Measurements from ENCODE around the gene IER5L.
A peak's percentile ranks its signal among the peaks of the same experiment; 100 is the strongest.
"Not testable (repeated sequence)": the region's sequence is repeated elsewhere in the genome, so short reads cannot be mapped to it uniquely, and the experiment has no call there.

Gene IER5L

DNA sequence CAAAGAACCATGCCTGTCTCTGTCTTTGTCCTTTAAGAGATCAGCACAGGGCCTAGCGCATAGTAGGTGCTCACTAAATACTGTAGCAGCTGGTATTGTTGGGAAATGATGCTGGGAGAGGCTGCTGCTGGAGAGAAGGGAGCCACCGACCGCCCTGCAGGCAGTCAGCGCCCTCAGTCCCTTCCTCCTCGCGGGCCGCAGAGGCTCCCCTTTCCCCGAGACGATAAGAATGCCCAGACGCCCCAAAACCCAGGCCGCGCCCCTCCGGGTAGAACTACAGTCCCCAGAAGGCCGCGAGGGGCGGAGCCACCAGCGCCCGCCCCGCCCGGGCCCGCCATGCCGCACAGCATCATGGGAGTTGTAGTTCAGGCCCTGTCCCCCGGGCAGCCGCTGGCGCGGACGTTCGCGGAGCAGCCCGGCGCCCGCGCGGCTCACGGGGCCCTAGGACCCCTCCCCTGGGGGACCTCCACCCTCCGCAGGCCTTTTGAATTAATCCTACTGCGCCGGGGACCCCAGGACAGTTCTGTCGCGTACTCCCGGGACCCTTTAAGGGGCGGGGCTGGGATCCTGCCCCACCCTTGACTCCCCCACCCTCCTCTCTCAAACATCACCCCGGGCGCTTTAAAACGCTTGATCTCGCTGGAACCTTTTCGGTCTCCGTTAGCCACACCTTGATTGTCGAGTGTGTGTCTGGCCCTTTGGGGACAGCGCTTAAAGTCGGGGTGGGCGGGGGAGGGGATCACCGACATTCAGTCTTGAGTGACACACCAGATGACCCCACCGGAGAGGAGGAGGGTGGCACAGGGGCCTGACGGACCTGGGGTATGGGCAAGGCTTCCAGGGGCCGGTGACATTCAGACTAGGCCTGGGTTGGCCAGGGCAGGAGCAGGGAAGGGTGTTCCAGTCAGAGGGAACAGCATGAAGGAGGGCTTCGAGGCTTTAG lies 24.8 kb upstream of the IER5L start:
- DNase-seq: peak; percentile 89

- DNase-seq: no peak
Measured at GRCh38 chr9:129201866-129202265, 23.8 kb upstream of the IER5L start.

DNA sequence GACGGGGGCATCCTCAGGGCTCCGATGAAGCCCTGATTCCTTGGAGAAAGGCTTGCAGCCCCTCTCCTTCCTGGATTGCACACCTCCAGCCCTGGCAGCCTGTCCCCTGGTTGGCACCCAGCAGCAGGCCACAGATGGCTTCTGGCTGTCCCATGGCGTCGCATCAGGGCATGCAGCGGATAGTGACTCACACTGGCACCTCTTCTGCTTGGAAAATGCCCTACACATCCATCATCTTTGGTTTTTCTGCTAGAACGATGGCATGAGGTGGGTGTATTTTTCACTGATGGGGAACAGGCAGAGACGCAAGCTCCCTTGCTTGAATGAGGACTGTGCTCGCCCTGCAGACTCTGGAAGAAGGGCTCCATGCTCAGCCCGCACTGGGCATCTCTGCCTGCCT lies 23.2 kb upstream of the IER5L start:
- DNase-seq: no peak

GRCh38 chr9:129200255-129200654 lies 22.2 kb upstream of the IER5L start:
- no peak for DNase-seq

DNA sequence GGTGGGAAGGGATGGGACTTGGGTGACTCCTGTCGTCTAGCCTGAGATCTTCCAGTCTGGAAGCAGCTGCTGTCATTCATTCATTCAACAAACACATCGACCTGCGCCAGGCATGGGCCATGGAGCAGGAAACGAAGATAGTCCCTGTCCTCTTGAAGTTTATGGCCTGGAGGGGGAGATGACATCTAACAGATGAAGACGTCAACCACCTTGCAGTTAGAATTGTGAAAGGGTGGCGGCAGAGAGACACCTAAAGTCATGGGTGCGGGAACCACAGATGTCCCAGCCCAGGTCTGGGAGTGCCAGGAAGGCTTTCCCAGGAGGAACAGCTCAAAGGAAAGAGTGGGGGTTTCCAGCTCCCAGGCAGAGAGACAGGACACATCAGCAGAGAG lies 21.0 kb upstream of the IER5L start:
- DNase-seq: no peak

- no peak for DNase-seq
Measured at GRCh38 chr9:129198319-129199043, 20.4 kb upstream of the IER5L start.

DNA sequence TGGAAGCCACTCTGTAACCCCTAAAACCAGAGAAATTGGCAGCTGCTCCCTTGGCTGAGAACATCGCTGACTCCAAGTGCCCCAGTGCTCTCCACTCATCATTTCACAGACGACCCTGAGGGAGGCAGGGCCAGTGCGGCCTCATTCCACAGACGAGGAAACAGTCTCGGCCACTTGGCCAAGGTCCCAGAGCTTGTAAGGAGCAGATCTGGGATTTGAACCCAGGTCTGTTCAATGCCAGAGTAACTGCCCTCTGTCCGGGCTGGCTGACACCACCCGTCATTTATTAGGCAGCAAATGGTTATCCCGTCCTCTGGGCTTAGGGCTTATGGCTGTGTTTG lies 19.9 kb upstream of the IER5L start:
- DNase-seq: no peak

- not testable (repeated sequence) for DNase-seq
Measured at GRCh38 chr9:129197045-129197444, 19.0 kb upstream of the IER5L start.

GRCh38 chr9:129195606-129196005 lies 17.5 kb upstream of the IER5L start:
- no peak for DNase-seq

DNA sequence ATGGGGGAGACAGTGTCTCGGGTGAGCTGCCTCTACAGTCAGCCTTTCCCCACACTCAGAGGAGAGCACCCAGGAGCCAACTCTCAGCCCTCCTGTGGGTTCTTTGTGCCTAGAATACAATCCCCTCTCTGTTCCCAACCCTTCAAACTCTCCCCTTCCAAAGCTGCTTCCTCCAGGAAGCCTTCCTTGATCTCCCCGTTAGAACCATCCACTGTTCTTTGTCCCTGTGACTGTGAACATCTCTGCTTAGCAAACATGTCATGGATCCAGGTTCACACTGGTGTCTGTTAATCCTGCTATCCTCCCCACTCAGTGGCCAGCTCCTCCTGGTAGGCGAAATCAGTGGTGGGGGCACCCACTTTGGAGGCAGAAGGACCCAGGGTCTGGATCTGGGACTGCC lies 16.2 kb upstream of the IER5L start:
- DNase-seq: no peak

DNA sequence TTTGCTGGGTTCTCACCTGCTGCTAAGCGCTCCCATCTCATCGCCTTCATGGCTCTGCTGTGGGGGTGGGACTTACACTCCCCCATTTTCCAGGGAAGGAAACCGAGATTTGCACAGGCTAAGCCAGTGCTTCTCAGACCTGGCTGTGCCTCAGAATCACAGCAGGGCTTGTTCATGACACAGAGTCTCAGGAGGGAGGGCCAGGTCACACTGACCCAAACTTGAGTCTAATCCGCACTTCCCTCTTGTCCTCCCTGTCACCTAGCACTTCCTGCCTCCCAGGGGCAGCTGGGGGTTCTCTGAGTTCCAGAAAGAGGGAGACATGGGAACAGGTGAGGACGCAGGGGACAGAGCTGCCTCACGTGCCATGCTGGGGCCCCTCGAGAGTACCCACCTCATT lies 15.6 kb upstream of the IER5L start:
- DNase-seq: no peak

GRCh38 chr9:129191234-129191633 lies 13.2 kb upstream of the IER5L start:
- no peak for DNase-seq

DNA sequence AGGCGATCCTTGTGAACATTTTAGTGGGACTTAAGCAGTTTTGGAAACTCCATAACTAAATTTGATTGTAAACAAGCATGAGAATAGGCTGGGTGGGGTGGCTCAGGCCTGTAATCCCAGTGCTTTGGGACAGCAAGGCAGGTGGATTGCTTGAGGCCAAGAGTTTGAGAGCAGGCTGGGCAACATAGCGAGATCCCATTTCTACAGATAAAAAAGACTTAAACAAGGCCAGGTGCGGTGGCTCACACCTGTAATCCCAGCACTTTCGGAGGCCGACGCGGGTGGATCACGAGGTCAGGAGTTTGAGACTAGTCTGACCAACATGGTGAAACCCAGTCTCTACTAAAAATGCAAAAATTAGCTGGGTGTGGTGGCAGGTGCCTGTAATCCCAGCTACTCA lies 11.9 kb upstream of the IER5L start:
- DNase-seq: not testable (repeated sequence)

GRCh38 chr9:129187042-129187441 lies 9.0 kb upstream of the IER5L start:
- no peak for DNase-seq

- peak; percentile 16 for DNase-seq
Measured at GRCh38 chr9:129185991-129186390, 7.9 kb upstream of the IER5L start.

GRCh38 chr9:129185402-129185801 lies 7.3 kb upstream of the IER5L start:
- DNase-seq: no peak

DNA sequence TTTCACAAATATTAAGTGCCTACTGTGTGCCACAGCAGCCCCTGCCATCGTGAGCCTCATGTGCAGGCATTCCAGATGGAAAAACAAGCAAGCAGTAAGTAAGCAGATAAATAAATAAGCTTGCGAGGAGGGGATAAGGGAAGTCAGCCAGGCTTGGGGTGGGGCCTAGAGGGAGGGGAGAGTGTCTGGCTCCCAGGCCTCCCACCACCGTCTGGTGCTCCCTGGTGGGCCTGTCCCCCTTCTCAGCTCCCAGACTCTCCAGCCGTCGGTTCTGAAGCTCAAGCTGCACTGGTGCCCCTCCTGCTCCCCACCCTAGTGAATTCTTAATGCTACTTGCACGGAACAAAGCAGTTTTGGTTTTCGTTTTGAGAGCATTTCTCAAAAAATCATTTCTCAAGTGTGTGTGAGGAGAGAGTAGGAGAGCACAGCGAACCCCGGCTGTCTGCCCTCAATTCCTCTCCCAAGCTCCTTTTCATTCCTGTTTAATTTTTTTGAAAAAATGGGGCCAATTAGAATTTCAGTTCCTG lies 6.6 kb upstream of the IER5L start:
- DNase-seq: no peak

DNA sequence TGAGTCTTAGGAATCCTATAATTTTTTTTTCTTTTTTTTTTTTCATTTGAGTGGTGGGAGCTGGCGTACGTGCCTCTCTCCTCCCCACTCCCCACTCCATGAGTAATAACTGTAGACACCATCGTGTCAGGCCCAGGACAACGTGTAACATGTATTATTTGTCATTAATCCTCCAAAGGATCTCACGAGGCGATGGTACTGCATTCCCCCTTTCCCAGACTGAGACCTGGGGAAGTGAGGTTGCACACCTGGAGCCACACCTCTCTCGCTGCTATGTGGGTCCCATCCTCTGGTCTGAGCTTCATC lies 6.1 kb upstream of the IER5L start:
- no peak for DNase-seq

GRCh38 chr9:129183495-129184218 lies 5.6 kb upstream of the IER5L start:
- DNase-seq: no peak

DNA sequence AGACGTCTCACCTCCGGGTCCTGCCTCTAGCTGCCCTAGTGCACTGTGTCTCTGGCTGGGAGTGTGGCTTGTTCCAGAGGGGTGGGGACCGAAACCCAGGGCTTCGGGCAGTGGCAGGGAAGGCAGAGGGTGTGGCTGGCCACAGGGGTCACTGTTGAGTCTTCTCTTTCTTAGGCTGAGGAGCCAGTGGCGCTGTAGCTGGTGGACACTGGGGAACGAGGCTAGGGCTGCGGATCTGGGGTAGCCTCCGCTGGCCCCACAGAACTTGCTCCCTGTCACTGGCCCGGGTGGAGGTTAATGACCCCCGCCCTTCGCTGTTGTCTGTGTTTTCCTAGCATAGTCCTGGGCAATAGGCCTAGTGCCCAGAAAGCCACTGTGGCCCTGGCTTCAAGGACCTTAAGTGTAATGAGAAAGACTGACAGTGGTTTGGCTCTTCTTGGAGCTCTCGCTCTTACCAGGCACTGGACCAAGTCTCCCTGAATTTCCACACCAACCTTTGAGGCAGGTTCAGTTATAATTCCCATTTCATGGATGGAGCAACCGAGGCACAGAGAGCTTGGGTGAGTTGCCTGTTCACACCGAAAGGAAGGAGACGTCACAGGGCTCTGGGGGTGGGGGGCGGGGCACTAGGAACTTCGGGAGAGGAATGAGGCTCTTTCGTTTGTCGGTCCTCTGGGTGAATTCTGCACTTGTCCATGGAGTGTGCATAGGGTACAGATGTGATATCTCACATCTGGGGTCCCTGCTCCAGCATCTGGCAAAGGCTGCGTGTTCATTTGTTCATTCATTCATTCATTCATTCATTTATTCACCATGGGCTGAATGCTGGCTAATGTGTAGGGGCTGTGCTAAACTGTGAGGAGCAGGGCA lies 4.8 kb upstream of the IER5L start:
- DNase-seq: no peak

DNA sequence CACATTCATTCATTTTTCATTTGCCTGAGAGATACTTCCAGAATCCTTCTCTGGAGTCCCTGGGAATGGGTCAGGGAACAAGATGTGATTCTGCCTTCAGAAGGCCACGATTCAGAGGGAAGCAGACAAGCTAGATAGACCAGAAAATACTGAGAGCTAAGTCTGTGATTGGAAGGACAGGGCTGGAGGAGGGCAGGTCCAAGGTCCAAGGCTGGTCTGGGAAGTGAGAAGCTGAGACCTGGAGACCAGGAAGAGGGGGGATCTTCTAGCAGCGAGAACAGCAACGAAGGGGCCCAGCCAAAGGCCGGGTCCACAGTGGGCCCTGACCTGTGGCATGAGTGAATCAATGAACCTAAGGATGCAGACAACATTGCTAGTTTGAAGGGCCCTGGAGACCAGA lies 4.1 kb upstream of the IER5L start:
- DNase-seq: no peak

DNA sequence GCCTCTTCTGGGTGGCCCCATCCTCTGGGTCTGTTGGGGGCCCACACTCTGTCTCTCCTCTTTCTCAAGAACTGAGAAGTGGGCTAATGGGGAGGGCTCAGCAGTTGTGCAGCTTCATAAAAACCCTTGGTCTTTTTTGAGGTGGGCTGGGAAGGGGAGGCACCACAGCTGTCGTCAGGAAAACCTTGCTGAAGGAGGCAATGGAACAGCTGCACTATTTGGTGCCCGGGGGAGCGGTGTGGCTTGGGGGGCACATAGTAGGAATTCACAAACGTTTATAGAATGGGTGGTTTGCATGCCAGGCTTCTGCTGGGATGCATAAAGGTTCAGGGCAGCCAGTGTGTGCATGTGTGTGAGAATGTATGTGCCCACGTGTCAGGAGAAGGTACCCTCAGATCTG lies 3.2 kb upstream of the IER5L start:
- DNase-seq: no peak

Data from activated effector memory CD4-positive, alpha-beta T cell treated with Interleukin-2 at 50 U/mL for 16 hours (primary cell).